PC-3 (cell line): Measurements from ENCODE around the gene ST3GAL5.

Source experiments
- EZH2 ChIP-seq: fragments of 300-600 bp; sonication (generic); IDR thresholded peaks from one replicate; pipeline ENCODE4 v1.6.1; 2017; ENCODE audit warnings: antibody characterized with exemption, mild to moderate bottlenecking, low read length; ENCODE audit not compliant: unreplicated experiment
- TF ChIP-seq, protein P1 (sequence below): fragments of 300-600 bp; sonication (generic); conservative IDR thresholded peaks from 2 replicates; pipeline ENCODE4 v1.5.1; 2017; ENCODE audit warnings: antibody characterized with exemption, low read depth, mild to moderate bottlenecking, low read length

DNA sequence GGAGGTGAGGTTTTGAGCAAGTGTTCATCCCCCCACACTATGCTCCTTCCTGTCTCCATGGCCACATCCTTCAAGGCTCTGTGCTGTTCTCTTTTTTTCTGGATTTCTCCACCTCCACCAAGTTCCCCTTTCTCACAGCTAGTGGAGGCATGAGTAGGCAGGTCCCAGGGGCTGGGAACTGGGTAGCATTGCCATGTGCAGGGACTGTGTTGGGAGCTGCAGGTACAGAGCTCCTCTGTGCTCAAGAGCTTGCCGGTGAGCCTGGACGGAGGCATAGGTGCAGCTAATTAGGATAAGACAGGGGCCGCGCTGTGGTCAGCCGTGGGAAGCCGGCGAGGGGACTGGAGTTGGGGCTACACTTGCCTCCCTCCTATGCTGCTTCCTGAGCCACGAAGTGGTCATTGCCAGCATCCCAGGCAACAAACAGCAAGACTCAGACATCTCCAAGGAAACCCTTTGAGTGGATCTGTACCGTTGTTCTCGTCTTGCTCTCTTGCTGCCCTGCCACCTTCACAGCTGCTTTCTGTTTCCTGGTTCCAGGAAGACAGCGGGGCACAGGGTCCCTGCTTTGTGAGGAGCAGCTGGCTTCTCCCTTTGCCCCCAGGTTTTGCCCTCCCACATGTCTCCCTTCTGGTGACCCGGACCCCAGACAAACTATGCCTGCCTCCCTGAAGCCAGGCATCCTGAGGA is 98.1 kb downstream of the ST3GAL5 start:
- TF ChIP-seq, protein P1, sequence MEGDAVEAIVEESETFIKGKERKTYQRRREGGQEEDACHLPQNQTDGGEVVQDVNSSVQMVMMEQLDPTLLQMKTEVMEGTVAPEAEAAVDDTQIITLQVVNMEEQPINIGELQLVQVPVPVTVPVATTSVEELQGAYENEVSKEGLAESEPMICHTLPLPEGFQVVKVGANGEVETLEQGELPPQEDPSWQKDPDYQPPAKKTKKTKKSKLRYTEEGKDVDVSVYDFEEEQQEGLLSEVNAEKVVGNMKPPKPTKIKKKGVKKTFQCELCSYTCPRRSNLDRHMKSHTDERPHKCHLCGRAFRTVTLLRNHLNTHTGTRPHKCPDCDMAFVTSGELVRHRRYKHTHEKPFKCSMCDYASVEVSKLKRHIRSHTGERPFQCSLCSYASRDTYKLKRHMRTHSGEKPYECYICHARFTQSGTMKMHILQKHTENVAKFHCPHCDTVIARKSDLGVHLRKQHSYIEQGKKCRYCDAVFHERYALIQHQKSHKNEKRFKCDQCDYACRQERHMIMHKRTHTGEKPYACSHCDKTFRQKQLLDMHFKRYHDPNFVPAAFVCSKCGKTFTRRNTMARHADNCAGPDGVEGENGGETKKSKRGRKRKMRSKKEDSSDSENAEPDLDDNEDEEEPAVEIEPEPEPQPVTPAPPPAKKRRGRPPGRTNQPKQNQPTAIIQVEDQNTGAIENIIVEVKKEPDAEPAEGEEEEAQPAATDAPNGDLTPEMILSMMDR: no peak
- TF ChIP-seq EZH2: no peak
